HG03460 (cell line): Measurements from ENCODE around the gene TSPAN6.

Source experiments
- ATAC-seq: cut with Tn5 transposase; IDR thresholded peaks from one replicate; pipeline ENCODE4 v1.9.1; 2021; ENCODE audit not compliant: unreplicated experiment

Gene TSPAN6, protein sequence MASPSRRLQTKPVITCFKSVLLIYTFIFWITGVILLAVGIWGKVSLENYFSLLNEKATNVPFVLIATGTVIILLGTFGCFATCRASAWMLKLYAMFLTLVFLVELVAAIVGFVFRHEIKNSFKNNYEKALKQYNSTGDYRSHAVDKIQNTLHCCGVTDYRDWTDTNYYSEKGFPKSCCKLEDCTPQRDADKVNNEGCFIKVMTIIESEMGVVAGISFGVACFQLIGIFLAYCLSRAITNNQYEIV

DNA sequence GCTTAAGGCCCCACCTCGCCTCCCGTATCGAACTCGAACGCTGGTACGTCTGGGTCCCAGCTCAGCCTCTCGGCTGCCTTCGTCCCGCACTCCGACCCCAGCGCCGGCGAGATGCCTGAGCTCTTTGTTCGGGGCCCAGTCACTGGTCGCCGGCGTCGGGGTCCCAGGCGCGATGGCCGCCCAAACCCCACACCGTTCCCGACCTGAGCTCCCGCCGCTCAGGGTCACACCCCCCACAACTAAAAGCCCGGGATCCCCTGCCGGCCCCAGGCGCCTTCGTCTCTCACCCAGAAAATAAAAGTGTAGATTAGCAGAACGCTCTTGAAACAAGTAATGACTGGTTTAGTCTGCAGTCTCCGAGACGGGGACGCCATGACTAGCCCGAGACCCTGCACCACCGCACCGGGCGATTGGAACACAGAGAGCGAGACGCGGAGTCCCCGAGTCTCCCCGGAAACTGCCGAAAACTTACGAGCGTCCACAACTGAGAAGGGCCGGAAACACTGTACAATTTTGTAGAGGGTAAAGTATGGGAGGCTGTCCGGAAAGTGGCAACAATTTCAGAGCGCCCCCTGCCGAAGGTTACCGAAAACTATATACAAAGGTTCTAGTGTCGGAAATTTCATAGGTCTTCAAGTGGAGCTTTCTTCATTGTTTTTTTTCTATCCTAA is at the start of gene TSPAN6:
Gene TSPAN6 (minus strand): TSS at position 486 of the 671 bp plus-strand sequence. CDS start 112 bp downstream, at position 374.
- ATAC-seq = peak; percentile 97

DNA sequence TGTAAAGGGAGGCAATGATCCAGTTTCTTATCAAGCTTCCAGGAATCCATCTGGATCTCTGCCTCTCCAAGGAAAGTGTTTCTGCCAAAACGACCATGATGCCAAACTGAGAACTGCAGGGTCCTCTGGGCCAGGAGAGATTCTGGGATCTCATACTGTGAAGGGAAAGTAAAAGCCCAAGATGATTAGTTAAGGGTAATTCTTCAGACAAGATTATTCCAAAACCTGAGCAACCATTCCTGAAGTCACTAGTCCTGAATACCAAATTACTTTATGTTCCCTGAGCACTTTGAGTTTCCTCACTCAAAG is 49.3 kb upstream of the TSPAN6 start:
- no peak for ATAC-seq

DNA sequence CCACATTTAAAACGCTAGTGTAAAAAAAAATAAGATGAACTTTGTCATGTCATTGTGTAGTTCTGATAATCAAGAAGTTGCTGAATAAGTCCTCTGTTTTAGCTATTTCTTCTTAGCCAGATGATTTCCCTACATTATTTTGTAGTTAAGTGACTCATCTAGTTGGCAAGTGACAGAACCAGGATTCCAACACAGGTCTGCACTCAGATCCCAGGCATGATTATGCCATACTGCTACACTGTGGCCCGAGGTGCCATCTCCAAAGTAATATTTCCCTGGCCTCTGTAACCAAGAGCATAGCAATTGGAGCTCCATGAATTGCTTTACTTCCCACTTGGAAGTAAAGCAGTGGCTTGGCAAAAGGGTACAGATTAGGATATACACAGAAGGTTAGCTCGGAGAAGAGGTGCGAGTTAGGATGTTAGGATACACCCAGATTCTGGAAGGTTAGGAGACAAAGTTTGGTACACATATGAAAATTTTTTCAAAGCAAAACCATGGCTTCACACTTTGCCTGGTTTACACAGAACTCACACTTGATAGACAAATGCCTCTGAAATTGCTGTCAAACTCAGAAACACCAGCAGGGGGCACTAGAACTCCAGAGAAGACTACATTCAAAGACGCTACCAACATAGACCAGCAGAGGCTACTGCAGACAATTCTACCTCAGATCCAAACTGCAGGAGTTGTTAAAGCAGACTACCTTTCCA is 48.8 kb upstream of the TSPAN6 start:
- ATAC-seq = peak; percentile 55

DNA sequence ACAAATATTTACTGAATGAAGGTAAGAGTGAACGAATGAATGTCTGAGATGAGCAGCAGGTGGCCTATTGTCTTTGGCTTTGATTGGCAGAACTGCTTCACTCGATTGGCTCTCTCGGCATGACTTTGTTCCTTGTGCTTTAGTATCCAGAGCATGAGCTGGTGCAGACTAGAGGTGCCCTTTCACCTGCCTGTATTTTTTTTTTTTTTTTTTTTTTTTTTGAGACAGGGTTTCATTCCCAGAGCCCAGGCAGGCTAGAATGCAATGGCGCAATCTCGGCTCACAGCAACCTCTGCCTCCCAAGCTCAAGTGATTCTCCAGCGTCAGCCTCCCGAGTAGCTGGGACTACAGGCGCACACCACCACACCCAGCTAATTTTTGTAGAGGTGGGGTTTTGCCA is 46.3 kb upstream of the TSPAN6 start:
- ATAC-seq = no peak

DNA sequence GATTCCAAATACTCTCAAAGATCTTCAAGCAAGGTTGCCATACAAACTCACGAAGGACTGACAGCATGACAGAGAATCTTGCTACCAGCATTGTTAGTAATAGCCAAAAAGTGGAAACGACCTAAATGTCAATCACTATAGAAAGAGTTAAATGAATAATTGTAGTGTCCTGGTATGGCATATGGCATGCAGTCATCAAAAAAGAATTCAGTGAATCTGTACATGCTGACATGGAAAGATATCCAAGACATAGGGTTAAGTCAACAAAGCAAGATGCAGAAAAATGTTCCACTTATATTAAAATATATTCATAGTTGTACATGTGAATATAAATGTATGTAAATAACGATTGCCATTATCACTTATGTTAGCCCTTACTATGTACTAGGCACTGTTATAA is 45.0 kb upstream of the TSPAN6 start:
- no peak for ATAC-seq

DNA sequence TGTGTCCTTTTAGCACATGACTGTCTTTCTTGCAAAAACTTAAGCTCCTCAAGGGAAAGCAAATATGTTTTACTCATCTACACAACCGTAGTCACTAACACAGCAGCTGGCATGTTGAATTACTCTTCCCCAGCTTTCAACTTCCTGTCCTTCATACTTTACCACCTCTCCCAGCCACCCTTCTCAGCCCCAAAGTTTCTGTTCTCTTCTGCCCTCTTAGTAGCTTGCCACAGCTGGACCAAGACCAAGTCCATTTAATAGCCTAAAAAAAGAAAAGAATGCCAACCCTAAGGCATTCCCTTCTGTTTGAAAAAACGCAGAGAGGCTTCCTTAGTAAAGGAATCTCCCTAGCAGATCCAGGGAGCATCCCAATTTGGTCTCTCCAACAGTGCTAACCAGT is 44.1 kb upstream of the TSPAN6 start:
- no peak for ATAC-seq

DNA sequence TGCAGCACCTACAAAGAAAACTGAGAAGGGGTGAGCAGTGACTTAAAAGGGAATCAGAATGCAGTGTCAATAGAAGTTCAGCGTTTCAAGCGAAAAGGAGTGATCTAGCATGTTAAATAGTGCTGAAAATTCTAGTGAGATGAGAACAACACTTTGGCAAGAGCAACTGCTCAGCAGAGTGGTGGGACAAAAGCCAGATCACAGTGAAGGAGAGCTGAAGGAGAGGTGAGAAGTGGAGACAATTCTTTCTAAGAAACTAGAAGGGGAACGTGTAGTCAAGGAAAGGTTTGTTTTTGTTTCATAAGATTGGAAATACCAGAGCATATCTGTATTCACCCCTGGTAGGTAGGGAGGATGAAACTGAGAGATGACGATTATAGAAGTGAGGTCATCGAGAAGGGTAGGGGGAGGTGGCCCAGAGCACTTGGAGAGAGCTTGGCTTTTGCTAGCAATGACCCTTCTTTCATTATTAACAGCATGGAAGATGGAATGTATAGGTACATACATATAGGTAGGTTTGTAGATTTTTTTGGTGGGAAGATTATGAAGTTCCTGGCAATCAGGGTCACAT is 41.1 kb upstream of the TSPAN6 start:
- ATAC-seq = no peak

DNA sequence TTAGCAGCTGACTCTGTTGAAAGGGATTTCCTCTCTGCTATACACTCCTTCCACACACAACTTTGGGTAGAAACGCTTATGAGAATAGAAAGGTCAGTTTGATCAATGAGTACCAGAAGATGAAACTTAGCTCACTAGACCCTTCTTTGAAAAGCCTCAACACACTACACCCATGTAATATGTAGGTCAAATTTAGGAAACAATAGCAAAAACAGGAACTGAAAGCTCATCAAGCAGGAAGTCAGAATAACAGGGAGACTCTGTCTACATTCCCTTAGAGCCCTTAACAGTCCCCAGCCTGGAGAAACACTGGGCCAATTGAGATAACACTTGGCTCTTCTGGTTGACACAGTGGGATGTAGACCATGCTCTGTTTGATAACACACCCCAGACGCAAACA is 38.1 kb upstream of the TSPAN6 start:
- no peak for ATAC-seq

DNA sequence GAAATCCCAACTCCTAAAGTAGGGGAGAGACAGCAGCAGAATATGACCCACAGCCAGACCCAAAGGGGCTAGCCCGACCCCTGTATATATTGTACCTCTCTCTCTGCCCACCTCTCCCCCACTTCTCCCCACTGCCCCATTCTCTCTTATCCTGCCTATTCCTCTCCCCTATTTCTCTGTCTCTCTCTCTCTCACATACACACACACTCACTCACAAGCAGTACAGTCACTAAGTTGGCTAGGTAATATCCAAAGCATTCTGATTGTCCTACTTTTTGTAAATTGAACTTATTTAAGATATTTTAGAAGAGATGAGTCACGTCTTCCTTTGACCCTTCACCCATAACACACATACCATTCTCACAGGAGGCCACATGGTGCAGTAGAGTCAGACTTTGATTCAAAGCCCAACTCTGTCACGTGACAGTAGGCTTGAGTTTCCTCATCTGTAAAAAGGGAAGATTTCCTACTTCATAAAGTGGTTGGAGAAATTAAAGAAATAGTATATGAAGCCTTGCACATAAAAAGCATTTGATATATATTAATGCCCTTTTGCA is 36.9 kb upstream of the TSPAN6 start:
- ATAC-seq = no peak

DNA sequence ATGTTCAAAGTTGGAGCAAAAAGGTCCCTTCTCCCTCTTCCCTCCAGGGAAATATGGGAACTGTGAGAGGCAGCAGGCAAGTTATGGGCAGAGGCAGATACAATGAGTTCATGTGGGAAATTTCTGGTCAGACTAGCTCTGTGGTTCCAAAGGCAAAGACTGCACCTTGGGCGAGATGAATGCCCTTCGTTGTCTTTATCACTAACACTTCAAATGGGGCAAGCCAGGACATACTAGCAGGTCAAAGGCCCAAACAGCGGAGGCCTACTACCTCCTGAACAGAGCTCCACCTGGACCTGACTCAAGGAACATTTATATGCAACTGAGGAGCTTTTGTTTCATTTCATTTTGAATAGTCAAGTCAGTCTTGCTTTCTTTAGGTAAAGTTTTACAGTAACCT is 36.4 kb upstream of the TSPAN6 start:
- no peak for ATAC-seq

DNA sequence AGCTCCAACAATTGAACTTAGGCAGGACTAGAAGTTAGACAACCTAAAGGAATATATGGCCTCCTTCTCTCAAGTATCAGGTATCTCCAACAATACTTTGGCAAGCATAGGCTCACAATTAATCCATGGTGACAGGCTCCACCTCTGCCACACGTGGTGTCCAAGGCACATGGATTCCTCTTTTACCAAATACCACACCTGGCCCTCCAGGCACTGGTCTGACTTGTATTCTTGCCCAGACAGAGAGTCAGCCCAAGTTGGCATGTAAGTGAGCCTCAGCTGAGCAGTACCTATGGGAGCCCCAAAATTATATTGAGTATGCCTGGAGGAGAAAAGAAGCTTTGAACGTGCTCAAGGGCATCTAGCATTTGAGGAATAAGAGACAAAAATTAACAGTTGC is 27.0 kb upstream of the TSPAN6 start:
- no peak for ATAC-seq

DNA sequence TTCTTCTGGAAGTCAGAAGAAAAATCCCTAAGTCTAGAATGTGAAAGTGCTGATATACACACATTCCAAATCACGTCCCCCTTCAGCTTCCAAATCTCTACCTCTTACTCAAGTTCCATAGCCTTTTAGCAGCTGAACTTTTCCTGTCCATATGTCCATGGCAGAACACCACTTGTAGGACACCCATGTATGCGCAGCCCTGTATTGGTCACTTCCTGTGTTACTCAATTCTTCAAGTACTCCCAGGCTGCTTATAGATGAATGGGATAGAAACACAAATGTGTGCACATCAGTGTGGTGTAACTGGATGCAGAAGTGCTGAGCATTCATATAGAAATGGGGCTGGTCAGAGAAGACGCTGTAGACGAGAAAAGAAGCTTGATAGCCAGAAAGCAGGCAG is 26.2 kb upstream of the TSPAN6 start:
- no peak for ATAC-seq

DNA sequence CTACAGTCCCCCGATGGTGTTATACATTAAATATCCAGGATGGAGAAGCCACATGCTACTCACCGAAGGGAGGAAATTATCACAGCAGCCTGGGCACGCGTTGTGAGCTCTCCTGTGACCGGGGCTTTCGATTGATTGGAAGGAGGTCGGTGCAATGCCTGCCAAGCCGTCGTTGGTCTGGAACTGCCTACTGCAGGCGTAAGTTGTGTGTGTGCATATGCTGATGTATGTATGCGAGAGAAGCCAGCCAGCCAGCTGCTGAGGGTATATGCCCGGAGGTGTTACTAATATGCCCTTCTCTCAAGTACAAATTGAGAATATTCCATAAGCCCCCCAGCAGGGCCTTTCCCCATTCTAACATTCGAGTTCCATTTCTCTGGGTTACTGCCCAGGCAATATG is 25.6 kb upstream of the TSPAN6 start:
- no peak for ATAC-seq

DNA sequence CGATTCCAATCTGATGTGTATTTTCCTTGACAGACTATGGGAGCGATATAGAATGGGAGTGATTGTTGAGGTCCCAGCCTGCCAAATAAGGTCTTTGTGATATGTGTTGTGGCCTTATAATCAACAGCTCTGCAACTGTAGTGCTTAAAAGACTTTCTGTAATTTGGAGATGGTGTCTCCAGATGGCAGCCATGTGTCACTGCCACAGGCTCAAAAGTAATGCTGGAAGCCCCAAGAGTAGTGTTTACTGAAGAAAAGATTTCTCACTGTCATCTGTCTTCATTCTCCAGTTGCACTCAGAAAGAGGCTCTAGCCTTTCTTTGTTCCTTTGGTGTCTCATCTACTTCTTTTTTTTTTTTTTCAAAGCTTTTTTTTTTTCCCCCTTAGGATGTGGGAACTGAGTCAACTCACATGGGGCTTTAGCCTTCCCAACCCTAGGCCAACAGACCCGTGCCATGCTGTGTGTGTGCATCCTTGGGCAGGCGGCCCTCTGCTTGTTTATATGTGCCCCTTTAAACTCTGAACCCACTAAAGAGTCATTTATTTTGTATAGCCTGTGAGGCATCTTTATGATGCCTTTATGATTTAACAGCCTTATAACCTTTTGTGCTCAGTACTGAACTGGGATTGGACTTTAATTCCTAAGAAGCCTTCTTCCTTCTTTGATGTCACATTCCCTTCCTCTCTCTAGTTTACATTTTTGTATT is 23.0 kb upstream of the TSPAN6 start:
- no peak for ATAC-seq

DNA sequence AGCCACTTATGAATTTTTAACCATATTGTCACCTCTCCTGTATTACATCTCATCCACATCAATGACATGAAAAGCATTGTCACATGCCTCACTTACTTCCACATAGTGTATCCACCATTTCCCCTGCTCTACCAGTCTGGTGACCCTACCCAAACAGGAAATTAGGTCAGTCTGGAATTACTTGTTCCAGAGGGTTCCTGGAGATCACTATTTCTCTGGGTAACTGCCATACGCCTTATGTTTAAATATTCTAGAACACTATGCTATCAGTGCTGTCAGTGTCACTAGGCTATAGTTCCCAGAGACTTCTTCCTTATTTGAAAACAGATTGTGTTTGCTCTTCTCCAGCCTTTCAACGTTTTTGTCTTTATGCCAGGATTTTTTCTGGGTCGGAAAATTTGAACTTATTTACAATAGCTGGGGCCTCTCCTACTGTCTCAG is 22.4 kb upstream of the TSPAN6 start:
- no peak for ATAC-seq

DNA sequence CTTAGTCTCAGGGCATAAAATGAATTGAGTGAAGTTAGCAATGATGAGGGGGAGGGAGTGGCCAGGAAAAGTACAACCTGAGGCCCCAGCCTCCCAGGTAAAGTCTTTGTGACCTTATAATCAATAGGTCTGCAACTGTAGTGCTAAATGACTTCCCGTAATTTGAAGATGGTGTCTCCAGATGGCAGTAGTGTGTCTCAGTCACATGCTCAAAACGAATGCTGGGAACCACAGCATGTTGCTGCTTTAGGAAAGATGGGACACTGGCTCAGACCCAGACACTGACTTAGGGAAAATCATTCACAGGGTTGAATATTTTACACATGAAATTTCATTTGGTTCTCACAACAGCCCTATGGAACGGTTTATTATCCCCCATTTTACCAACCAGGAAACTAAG is 17.7 kb upstream of the TSPAN6 start:
- no peak for ATAC-seq

DNA sequence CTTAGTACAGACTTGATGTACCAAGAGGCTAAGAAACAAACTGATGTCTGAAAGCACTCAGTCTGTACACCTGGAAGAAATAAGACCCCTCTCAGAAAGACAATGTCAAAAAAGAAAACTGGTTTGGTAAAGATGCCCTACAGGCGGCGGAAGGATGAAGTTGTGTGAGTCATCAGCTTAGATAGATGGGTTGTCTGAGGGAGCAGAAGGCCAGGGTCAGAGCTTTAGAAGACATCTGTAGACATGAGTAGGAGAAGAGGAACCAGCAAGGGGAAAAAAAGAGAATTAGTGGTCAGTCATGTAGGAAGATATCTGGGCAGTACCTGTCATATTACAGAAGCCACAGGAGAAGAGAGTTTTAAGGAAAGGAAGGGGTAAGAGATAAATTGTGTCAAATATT is 15.7 kb upstream of the TSPAN6 start:
- ATAC-seq = no peak

DNA sequence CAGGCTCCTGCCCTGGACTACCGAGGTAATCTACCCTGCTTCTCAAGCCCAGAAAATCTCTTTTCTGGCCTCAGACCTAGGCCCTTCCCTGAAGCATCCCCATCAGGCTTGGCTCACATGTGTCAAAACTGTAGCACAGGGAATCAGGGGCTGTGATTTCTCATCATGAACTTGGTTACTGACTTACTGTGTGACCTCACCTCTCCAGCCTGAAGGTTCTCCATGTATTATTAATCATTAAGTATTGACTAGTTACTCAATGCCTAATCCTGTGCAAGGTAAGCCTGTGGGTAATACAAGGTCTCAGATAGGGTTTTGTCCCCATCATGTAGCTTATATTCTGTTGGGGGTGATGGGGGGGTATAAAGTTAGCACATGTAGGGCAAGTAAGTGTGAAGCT is 14.2 kb upstream of the TSPAN6 start:
- ATAC-seq = no peak

DNA sequence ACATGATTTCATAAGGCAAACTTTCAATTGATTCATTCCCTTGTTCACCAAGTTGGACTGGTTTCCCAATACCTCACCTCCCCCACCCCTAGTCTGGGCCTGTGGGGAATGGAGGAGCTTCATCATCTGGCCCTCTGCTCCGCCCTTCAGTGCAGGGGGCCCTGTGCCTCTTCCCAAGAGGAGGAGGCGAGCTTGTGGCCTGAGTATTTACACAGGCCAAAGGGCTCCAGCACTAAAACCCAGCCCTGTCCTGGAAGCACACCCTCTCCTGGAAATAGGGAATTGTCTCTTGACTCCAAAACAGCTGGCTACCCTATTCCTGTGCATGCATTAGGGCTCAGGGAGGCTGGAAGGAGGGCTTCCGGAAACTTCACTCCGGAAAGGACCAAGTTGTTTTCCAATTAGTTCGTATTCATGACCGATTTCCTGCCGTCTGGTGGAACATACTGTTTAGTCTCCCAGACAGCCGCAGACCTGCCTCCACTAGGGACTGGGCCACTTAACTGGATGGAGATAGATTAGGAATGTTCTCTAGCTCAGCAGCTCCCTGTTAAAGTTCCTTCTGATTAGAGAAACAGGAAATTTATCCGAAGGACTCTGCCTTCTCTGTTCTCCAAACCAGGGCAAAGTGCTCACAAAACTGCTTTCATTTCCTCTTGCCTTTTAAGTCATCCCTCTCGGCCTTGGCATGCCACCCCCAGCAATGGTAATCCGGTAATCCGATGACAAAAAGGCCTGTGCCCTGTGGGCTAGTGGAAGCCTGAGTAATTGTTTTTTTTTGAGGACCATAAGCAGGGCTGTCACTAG is 13.1 kb upstream of the TSPAN6 start:
- ATAC-seq = no peak
